Adipose tissue (tissue), 3 donors: Measurements from ENCODE around the gene ATXN7L1. TPM values are rescaled to one million over a fixed set of nuclear protein-coding genes. Genes with fewer than 3 reads are reported as not detected.

Source experiments
- H3K27ac ChIP-seq: one replicate; pipeline ENCODE4 v1.5.1; 2013; ENCODE audit warnings: low read depth, low read length
- WGBS, 3 donors: extraction: QIAGEN DNeasy Blood & Tissue Kit; methylation state at CpG; one replicate each; pipeline ENCODE4 v1.1.7; 2013; 5-methylcytosine and 5-hydroxymethylcytosine counted together
- polyA plus RNA-seq, 3 donors: library from polyadenylated mRNA; stranded (reverse); fragments of 200-250 nt; gene quantifications; one replicate each; pipeline ENCODE4 v1.2.3, GENCODE V29; 2013
- donor health status: healthy with polysubstance abuse.
- donor health status: Bipolar disorder and iron deficiency.
- donor health status: healthy.

ATXN7L1 gene
- polyA plus RNA-seq, 3 donors, result 2.4 to 5.3 (median 3.7) TPM

DNA sequence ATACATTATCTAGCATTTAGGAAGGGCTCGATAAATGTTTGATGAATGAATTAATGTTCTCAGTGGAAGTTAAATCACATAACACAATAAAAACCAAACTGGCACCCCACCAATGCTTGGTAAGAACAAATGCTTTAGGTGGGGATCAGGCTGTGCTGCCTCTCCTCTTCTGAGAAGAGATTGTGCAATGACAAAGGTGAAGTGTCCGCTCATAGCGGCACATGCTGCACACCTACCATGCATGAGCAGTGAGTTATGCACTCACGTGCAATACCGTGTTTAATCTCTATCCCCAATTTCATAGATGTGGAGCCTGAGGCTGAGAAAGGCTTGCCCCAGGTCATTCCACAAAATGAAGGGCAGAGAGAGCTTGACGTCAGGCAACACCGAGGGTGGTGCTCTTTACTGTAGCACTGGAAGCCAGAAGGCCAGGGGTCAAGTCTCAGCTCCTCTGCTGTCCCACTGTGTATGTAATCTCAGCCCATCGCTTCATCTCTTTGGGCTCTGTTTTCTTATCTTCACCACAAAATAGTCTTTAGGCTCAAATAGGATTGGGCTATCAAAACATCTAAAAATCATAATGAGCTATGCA lies 222.2 kb downstream of the ATXN7L1 start:
- no peak overlapping the region for H3K27ac ChIP-seq
- 93 to 95% (median 94%) methylated on average over 8 of the region's 8 CpGs for WGBS, 3 donors

DNA sequence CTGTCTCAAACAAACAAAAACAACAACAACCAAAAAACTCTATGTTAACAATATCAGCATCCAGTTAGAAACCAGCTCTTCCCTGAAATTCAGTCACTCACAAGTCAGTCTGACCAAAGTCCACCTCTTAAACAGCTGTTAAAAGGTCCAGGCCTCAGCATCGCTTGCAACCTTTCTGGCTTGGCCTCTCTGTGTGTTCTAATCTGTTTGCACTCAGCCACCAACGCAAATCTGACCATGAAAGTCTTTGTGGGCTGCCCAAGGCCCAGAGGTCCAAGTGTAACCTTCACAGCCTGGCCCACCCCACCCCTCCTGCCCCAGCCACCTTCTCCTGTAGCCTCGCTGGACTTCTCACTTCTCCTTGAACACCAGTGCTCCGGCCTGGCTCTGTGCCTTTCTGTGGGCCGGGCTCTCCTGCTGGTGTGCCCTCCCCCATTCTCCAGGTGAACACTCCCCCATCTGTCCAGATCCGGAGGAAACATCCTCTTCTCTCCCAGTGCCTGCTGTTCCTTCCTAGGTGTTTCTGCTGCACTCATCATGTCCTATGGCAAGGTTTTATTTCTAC lies 222.9 kb downstream of the ATXN7L1 start:
- 44 to 90% (median 80%) methylated on average over 6 of the region's 6 CpGs for WGBS, 3 donors
- no peak overlapping the region for H3K27ac ChIP-seq

DNA sequence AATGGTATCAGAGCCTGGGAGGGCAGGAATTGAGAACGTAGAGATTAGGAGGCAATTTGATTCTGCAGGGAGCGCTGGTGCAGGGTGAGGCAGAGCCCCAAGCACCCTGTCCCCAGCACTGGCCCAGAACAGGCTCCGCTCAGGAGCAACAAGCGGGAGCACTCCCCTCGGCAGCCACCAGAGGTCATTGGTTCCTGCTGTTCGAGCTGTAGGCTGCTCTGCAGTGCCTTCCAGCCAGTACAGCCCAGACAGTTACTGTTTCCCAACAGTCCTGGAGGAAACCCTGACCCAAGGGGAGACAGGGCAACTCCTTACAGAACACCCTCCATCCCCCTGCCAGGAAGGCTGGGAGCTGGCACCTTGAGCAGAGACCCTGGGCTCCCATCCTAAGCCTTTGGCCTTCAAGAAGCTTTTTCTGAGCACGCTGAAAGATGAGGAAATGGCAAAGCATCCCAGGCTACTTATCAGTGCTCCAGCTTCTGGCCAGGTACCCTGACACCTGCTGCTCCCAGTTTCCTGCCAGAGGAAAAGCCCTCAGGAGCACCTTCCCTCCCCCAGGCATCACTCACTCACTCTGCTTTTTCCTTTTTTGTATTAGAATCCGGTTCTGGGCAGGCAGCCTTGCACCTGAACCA lies 223.9 kb downstream of the ATXN7L1 start:
- 32 to 45% (median 38%) methylated on average over 8 of the region's 8 CpGs for WGBS, 3 donors
- H3K27ac ChIP-seq, result no peak overlapping the region

DNA sequence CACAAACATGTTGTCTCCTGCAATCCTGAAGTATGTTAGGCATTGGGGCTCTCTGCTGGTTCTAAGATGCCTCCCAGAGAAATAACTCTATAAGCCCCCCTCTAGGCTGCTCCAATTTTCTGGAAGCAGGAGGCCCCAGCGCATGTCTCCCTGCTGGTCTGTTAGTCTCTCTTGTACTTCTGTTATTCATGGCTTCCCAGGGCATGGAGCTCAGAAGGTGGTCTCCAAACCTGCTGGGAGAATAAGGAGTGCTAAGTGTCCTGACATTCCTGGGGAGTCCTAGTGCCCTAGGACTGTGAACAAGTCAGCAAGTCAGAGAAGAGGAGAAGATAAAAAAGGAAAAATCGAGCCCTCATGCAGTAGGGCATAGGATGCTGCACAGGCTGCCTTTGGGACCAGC lies 224.6 kb downstream of the ATXN7L1 start:
- no peak overlapping the region for H3K27ac ChIP-seq
- 93 to 97% (median 95%) methylated on average over 2 of the region's 2 CpGs for WGBS, 3 donors

DNA sequence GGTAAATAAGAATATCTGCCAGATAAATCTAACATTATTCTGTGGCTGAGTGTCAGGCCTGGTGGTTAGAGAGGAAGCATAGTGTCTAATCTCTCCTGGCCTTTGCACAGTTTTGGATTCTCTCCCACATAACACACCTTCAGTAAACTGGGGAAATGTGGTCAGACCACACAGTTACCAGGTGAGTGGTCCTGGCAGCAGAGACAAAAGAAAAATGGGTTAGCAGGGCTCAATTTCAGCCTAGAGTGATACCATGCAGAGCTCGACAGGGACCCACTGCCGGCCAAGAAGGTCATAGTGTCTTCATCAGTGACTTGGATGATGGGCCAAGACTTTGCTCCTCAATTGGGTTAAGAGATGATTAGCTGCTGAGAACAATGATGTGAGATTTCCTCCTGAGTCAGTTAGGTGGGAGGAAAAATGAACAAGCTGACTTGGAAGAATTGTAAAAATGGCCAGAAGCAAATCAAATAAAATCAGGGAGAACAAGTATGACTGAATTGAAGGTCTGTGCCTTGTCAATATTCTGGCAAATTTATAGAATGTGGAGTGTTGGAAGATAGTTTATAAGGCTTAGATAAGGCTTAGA lies 225.9 kb downstream of the ATXN7L1 start:
- H3K27ac ChIP-seq, result no peak overlapping the region
- 85 to 98% (median 89%) methylated on average over 2 of the region's 2 CpGs for WGBS, 3 donors

DNA sequence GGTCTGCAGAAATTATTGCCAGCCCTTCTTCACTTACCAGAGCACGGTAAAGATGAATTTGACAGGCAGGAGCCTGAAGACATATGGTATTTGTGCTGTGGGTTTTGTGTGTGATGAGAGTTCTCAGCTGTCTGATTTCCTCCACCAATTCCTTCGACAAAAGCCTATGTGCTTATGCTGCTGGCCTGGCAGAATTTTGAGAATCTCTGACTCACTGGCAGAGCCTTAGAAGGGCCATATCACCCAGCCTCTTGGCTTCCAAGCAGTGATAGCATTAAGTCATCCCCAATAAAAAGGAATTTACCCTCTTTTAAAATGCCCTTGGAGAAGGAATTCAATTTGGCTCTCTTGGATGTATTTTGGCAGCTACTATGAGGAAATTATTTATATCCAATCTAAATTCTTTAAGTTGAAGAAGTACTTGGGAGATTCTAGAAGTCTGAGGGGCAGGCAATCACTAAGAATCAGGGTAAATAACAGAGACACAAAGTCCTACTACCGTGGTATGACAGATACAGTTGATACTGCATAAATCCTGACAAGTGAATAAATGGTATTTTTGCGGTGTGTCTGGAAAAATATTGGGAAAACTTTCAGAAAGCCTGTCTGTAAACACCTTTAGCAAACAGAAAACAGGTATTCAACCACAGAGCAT lies 226.5 kb downstream of the ATXN7L1 start:
- no peak overlapping the region for H3K27ac ChIP-seq
- 72 to 88% (median 79%) methylated on average over 4 of the region's 4 CpGs for WGBS, 3 donors

DNA sequence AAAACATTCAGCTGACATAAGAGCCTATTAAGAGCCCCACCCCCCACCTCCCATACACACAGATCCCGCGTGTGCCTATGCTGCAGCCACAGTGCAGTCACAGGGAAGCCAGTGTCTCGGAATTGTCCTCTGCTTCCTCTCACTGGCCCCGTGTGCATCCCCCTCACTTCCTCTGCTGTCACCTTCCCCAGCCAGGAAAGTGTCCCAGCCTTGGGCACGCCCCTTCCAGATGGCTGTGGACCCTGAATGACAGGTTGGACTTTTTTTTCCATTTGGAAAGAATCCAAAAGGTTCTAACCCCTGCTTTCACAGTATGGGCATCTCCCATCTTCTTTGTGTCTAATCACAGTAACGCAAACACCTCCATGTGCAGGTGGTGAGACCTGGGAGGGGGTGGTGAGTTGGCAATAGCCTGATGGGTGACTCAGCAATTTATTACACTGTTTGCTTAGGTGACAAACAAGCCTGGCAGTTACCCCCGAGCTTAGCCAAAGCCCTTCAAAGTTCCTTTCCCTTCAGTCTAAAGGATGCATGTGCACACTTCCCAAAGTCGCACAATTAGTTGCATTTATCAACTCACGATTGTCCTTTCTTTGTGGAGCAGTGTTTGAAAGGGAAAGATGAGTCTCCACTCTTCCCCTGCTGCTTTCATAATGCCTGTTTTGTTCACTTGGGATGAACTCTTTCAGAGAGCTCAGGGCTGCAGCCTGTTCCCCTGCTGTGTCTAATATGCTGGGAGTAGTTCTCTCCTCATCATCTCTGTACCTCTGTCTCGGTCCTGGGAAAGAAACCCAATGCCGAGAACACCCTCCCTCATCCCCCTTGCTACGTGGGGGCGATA lies 227.6 kb downstream of the ATXN7L1 start:
- H3K27ac ChIP-seq, result no peak overlapping the region
- 53 to 63% (median 62%) methylated on average over 13 of the region's 13 CpGs for WGBS, 3 donors

DNA sequence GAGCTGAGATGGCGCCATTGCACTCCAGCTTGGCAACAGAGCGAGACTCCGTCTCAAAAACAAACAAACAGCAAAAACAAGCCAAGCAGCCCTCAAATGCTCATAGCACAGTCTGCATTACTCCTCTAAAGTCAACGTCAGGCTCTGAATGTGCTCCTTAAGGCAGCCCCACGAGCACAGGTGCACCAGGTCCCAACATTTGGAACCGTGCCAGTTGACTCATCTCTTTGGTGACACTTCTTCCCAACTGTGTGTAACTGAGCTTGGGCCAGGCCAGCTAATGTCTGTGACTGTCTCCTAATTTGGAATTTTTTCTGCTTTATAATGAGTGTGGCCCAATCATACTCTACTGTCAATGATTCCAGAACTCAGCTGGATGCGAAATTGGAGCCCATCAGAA lies 228.8 kb downstream of the ATXN7L1 start:
- no peak overlapping the region for H3K27ac ChIP-seq
- WGBS, 3 donors, result 91 to 94% (median 92%) methylated on average over 7 of the region's 7 CpGs

DNA sequence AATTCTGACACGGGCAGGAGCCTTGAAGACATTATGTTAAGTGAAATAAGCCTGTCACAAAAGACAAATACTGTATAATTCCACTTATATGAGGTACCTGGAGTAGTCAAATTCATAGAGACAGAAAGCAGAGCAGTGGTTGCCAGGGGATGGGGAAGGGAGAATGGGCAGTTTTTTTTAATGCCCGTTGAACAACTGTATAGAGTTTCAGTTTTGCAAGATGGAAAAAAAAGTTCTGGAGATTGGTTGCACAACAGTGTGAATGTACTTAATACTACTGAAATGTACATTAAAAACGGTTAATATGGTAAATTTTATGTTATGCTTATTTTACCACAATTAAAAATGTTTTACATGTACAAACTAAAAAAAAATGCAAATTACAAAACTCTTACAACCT lies 231.5 kb downstream of the ATXN7L1 start:
- WGBS, 3 donors, result 51 to 91% (median 63%) methylated on average over 3 of the region's 3 CpGs
- no peak overlapping the region for H3K27ac ChIP-seq

DNA sequence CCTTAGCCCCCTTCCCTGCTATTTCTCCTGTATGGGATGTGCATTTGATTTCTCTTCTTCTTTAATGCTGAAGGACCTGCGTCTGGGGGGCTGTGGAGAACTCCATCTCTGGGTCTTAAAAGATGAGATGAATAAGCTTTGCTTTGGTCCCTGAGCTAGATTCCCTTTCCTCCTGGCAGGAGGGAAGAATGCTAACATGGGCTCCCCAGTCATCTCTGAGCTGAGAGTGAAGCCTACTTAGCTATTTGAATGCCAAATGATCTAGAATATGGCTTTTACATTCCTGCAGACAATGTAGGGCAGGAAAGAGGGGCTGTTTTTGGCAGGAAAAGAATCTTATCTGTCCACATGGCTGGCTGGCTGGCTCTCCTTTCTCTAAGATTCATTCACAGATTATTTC lies 232.5 kb downstream of the ATXN7L1 start:
- H3K27ac ChIP-seq, result no peak overlapping the region
- WGBS, 3 donors, result 86 to 97% (median 92%) methylated on average over 1 of the region's 1 CpG

DNA sequence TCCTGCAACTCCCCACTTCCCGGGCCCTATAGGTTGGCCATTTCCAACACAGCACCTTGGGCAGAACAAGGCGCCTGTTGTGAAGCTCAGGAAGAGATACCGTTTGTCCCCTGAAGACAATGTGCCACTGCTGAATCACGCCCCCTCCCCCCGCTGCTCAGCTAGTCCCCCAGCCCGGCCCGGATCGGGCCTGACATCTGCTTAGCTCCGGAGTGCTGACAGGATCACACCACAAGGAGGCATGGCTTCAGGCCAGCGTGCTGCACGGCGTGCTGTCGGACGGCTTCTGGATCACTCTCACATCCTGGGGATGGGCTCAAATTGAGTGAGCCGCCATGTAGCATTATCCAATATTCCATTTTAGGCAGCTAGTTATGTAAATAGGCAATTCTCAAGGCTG lies 233.0 kb downstream of the ATXN7L1 start:
- H3K27ac ChIP-seq, result no peak overlapping the region
- 85 to 90% (median 86%) methylated on average over 15 of the region's 15 CpGs for WGBS, 3 donors

DNA sequence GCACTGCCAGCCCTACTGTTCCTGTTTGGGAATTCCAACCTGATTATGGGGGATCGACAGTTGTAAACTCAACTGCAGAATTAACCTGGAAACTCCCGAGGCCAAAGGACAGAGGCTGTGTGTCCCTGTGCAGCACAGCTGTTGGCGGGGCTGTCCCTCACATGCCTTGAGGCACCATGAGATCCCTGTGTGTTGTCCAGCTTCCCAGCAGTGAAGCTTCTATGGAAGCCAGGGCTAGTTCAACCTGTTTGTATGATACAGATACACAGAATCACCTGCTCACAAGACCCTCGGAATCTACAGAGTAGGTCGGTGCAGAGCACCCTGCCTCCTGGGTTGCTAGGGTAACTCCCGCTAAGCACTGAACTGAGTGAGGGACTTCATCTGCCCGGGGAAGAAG lies 234.1 kb downstream of the ATXN7L1 start:
- 76 to 95% (median 93%) methylated on average over 7 of the region's 7 CpGs for WGBS, 3 donors
- H3K27ac ChIP-seq, result no peak overlapping the region

DNA sequence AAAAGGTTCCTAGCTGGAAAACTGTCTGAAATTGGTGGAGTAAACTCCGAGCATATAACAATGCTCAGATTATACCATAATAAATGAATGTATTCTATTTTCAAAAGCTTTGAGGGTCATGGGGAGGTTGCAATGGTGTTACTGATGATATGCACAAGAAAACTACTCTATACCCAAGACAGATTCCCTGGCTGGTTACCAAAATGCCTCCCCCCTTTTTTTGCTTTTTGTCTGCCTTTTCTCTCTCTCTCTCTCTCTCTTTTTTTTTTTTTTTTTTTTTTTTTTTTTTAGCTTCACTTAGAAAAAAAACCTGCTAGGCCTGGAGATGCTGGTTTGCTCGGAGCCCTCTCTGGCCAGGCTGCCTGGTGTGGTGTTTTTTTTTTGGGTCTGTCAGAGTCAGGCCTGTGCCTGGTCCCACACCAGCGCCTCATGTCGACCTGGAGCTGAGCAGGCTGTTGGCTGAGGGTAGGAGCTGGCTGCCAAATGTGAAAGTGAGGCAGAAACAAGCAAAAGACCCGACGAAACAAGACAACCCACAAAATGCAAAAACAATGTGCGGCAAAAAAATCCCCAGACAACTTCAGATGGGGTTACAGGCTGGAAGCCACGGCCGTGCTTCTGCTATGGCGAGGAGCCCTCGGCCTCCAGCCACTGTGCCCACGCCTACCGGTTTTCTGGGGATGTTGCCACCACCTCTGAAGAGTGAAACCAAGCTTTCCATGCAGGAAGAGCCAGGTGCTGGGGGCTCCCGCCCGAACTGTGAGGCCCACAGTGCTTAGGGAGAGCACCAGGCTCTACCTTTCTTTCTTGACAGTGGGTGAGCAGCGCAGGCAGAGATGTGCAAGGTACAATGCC lies 235.2 kb downstream of the ATXN7L1 start:
- H3K27ac ChIP-seq, result no peak overlapping the region
- 91 to 93% (median 92%) methylated on average over 16 of the region's 16 CpGs for WGBS, 3 donors

DNA sequence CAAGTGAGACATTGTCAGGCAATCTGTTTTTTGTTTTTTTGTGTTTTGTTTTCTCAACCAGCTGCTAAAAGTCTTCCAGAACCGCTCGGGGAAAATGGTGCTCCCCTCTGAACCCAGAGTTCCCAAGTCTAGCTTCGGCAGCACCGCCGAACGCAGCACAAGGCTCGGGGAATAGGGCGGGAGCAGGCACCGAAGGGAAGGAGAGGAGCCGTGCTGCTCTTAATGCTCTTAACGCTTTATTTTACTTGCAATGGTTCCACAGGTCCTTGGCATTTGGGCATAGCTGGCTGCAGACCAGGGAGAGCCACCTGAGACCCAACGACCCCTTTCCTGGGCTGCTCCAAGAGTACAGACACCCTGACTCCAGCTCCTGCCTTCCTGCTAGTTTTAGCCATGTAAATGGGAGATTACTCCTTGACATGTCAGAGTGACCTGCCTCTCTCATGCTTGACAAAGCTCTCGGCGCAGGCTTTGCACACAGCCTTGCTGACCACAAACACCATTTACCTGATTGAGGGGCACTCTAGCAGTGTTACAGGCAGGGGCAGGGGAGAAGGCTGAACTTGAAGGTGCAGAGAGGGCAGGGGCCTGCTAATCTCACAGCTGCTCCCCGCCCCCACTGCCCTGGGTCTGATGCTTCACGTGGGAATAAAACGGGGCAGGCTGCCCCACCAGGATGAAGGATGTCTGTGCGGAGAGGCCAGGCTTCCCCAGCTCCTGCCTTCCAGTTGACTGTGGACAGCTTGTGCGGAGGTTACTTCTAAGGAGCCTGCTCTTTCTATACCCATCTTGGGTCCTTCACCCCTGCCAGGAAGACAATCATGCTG lies 236.5 kb downstream of the ATXN7L1 start:
- no peak overlapping the region for H3K27ac ChIP-seq
- 78 to 92% (median 87%) methylated on average over 19 of the region's 19 CpGs for WGBS, 3 donors

DNA sequence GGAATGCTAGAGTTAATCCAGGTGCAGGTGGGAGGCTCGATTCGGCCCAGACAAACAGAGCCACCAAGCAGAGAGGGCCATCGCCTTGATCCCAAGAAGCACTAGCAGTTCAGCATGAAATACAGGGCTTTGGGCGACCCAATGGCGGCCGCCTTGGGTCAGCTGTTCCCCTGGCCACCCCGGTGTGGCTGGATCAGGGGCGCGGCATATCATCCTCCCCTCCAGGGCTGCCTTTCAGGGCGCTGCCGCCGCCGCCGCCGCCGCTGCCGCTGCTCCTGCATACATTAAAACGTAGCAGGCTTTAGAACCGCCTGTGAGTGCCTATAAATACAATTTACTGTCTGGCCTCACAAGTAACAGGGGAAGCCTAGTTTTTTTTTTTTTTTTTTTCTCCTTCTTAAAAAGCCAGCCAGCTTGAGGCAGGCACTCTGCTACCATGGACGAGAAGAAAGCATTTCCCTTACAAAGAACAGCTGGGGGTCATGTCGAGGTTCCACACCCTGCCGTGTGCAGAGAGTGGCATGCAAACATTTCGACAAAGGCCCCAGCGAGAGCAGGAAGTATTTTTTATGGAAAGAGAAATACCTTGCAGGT lies 237.4 kb downstream of the ATXN7L1 start:
- 79 to 87% (median 85%) methylated on average over 24 of the region's 24 CpGs for WGBS, 3 donors

DNA sequence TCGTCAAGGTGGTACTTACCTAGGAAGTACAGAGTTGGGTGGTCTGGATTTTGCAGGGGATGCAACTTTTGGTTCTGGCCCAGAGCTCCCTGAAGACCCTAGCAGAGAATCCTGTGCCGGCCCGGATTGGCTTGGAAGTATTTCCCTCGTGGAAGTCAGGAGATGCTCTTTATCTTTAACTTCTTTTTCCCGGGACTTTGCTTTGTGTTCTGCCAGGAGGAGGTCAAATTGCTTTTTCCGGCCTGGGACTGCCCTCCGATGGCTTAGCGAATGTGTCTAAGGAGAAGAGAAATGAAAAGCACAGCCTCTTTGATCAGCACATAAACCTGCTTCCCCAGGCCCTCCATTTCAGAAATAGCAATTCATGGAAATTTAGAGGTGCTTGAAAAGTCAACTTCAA lies 238.1 kb downstream of the ATXN7L1 start:
- H3K27ac ChIP-seq, result no peak overlapping the region
- WGBS, 3 donors, result 85 to 88% (median 86%) methylated on average over 8 of the region's 8 CpGs

More for the DNA sequence above, 237.4 kb downstream of the ATXN7L1 start:
- H3K27ac ChIP-seq, result no peak overlapping the region
